Keratinocyte (primary cell): ENCODE measurements around the gene ARMC8. TPM values are rescaled to one million over a fixed set of nuclear protein-coding genes. Genes with fewer than 3 reads are reported as not detected.

Source experiments
- DNase-seq: peaks from one replicate; pipeline ENCODE4 v3.0.0-alpha.2; 2011; ENCODE audit warnings: low read depth, missing footprints, low spot score
- FAIRE-seq: peaks from 2 replicates; lab custom pipeline; 2011; peaks lifted over from hg19 to GRCh38; lab: Jason Lieb, UNC
- H2AFZ ChIP-seq: 2 replicates; pipeline ENCODE4 v1.6.0; 2012; ENCODE audit warnings: low read length, control low read depth, inconsistent platforms; ENCODE audit not compliant: control insufficient read depth
- H3K27ac ChIP-seq: 2 replicates; pipeline ENCODE4 v1.5.1; 2011; ENCODE audit warnings: low read length; ENCODE audit not compliant: control insufficient read depth, insufficient read depth
- H3K27me3 ChIP-seq: 3 replicates; pipeline ENCODE4 v1.6.0; 2011; ENCODE audit warnings: low read length; ENCODE audit not compliant: control insufficient read depth, insufficient read depth; ENCODE audit errors: extremely low read depth
- H3K36me3 ChIP-seq, 2 experiments: 2 replicates in 1 of 2; 3 replicates in 1 of 2; pipeline ENCODE4 v1.5.1; 2011; ENCODE audit warnings: low read length in 2 of 2, mild to moderate bottlenecking in 1 of 2; ENCODE audit not compliant: control insufficient read depth in 2 of 2, insufficient read depth in 2 of 2; ENCODE audit errors: extremely low read depth in 1 of 2
- H3K4me1 ChIP-seq: 3 replicates; pipeline ENCODE4 v1.5.1; 2011; ENCODE audit warnings: low read length; ENCODE audit not compliant: control insufficient read depth, insufficient read depth; ENCODE audit errors: extremely low read depth
- H3K4me2 ChIP-seq: 3 replicates; pipeline ENCODE4 v1.6.0; 2011; ENCODE audit warnings: low read depth, low read length; ENCODE audit not compliant: control insufficient read depth, insufficient read depth; ENCODE audit errors: extremely low read depth
- H3K4me3 ChIP-seq, 3 experiments: fragments of 200-600 bp in 1 of 3; sonication (generic) in 1 of 3; 2 replicates in 2 of 3; 3 replicates in 1 of 3; pipeline ENCODE4 v1.5.1; 2011 to 2016; ENCODE audit warnings: low read length in 3 of 3, mild to moderate bottlenecking in 3 of 3, control low read depth in 2 of 3, inconsistent platforms in 1 of 3, low read depth in 1 of 3, mixed read lengths in 1 of 3, mixed run types in 1 of 3, moderate library complexity in 1 of 3; ENCODE audit not compliant: control insufficient read depth in 2 of 3, insufficient read depth in 2 of 3; ENCODE audit errors: extremely low read depth in 1 of 3
- H3K79me2 ChIP-seq: 2 replicates; pipeline ENCODE4 v1.6.0; 2012; ENCODE audit warnings: low read length; ENCODE audit not compliant: control insufficient read depth, insufficient read depth
- H3K9ac ChIP-seq: 3 replicates; pipeline ENCODE4 v1.6.0; 2011; ENCODE audit warnings: low read length; ENCODE audit not compliant: control insufficient read depth, insufficient read depth; ENCODE audit errors: extremely low read depth
- H3K9me1 ChIP-seq: 3 replicates; pipeline ENCODE4 v1.6.0; 2011; ENCODE audit warnings: low read length; ENCODE audit not compliant: control insufficient read depth, insufficient read depth; ENCODE audit errors: extremely low read depth
- H3K9me3 ChIP-seq: 2 replicates; pipeline ENCODE4 v1.5.1; 2012; ENCODE audit warnings: low read depth, low read length; ENCODE audit not compliant: control insufficient read depth
- H4K20me1 ChIP-seq: 3 replicates; pipeline ENCODE4 v1.6.0; 2011; ENCODE audit warnings: low read length; ENCODE audit not compliant: control insufficient read depth, insufficient read depth; ENCODE audit errors: extremely low read depth
- EZH2 ChIP-seq: IDR thresholded peaks from one replicate; pipeline ENCODE4 v1.6.1; 2012; ENCODE audit warnings: inconsistent platforms, mild to moderate bottlenecking, low read length, moderate library complexity
- dilution Hi-C: fragments of 300-500 bp; cut with MboI; formaldehyde crosslinking; loops from one replicate; pipeline ENCODE4 v1.7.0; 2020; ENCODE audit warnings: low sequenced_read_pairs; ENCODE audit not compliant: extremely low pct_ligation_motif_present
- polyA plus RNA-seq, 5 experiments: library from polyadenylated mRNA; depleted of rRNA in 3 of 5; stranded (reverse) in 3 of 5; stranded (forward) in 1 of 5; unstranded in 1 of 5; fragments of >200 nt; gene quantifications; 1 replicate in 1 of 5; 2 replicates in 3 of 5; 3 replicates in 1 of 5; pipeline versions ENCODE4 v1.2.1 to v1.2.3, GENCODE V29; 2011 to 2012; ENCODE audit warnings: missing spikeins in 2 of 5, low read depth in 1 of 5, low replicate concordance in 1 of 5
- TF ChIP-seq, protein P1 (sequence below), 3 experiments: IDR thresholded peaks in 1 of 3; conservative IDR thresholded peaks in 1 of 3; optimal IDR thresholded peaks in 1 of 3; 2 replicates in 2 of 3; 3 replicates in 1 of 3; pipeline versions ENCODE3 to v1.5.1; 2011; ENCODE audit warnings: low read length in 3 of 3, mild to moderate bottlenecking in 3 of 3, moderate library complexity in 2 of 3, control low read depth in 1 of 3, inconsistent platforms in 1 of 3; ENCODE audit not compliant: insufficient read depth in 2 of 3; ENCODE audit errors: extremely low read depth in 1 of 3

ARMC8 gene
- polyA plus RNA-seq, 1 donor (not counting 4 experiments of a cell fraction or from before 2014, with no cell fraction given): 50.8 TPM

DNA sequence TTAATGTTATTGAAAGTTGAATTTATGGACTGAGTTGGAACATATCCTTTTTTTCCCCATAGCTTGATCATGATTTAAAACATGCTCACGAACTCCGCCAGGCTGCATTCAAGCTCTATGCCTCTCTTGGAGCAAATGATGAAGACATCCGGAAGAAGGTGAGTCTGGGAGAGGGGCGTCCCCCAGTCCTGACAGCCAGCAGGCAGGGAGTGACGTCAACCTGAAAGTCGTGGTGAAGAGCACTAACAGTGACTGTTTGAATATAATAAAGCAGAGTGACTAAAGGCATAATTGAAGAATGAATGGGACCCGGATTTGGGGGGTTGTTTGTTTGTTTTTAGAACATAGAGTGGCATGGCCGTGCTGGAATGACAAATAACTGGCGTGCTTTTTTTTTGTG, 57.9 kb downstream of the ARMC8 start:
- Histone ChIP-seq H3K4me2 (no peak overlapping the region), H4K20me1 (no peaks in the 10 kb centered on the region), H2AFZ (no peak overlapping the region), H3K4me3 (no peak overlapping the region), H3K36me3 (peaks cover 11 to 12% of the 10 kb centered on the region in 2 experiments), H3K79me2 (no peaks in the 10 kb centered on the region), H3K9me1 (no peaks in the 10 kb centered on the region), H3K9me3 (no peaks in the 10 kb centered on the region), H3K27me3 (no peaks in the 10 kb centered on the region), H3K9ac (no peak overlapping the region), H3K27ac (no peak overlapping the region), H3K4me1 (no peaks in the 10 kb centered on the region)
- dilution Hi-C loops: no loop called here
- DNase-seq (no peak), FAIRE-seq (no peak)
- TF ChIP-seq, protein P1, sequence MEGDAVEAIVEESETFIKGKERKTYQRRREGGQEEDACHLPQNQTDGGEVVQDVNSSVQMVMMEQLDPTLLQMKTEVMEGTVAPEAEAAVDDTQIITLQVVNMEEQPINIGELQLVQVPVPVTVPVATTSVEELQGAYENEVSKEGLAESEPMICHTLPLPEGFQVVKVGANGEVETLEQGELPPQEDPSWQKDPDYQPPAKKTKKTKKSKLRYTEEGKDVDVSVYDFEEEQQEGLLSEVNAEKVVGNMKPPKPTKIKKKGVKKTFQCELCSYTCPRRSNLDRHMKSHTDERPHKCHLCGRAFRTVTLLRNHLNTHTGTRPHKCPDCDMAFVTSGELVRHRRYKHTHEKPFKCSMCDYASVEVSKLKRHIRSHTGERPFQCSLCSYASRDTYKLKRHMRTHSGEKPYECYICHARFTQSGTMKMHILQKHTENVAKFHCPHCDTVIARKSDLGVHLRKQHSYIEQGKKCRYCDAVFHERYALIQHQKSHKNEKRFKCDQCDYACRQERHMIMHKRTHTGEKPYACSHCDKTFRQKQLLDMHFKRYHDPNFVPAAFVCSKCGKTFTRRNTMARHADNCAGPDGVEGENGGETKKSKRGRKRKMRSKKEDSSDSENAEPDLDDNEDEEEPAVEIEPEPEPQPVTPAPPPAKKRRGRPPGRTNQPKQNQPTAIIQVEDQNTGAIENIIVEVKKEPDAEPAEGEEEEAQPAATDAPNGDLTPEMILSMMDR (optimal IDR thresholded peaks at IDR 0.05 in 1 of 3, IDR thresholded peaks at IDR 0.05 in 1 of 3, conservative IDR thresholded peaks at IDR 0.05 in 1 of 3; ENCODE audit: extremely low read depth in 1 of 3, insufficient read depth in 2 of 3, low read length in 3 of 3): no peak

DNA sequence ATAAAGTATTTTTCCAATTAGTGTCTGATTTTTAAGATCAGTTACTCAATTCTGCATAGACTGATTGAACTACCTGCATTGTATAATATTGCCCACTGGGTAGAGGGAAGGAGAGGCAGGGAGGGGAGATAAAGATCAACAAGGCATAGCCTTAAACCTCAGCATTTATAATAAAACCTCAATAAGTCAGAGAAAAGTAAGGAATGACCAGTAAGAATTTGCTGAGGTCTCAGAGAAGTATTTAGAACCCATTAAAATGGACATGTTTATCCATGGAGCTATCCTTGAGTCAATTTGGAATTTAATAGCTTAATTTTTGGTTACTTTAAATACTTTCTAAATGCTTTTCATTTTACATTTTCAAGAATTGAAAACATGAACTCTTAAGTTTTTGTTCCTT, 62.5 kb downstream of the ARMC8 start:
- Histone ChIP-seq H2AFZ (no peak overlapping the region), H3K4me3 (no peak overlapping the region), H3K27ac (no peak overlapping the region), H4K20me1 (no peaks in the 10 kb centered on the region), H3K9me3 (no peaks in the 10 kb centered on the region), H3K27me3 (no peaks in the 10 kb centered on the region), H3K9ac (no peak overlapping the region), H3K9me1 (no peaks in the 10 kb centered on the region), H3K4me1 (peaks cover 18% of the 10 kb centered on the region), H3K36me3 (peaks cover 8% of the 10 kb centered on the region in 2 experiments), H3K79me2 (no peaks in the 10 kb centered on the region), H3K4me2 (no peak overlapping the region)
- dilution Hi-C loops: no loop called here
- FAIRE-seq (no peak), DNase-seq (no peak)
- TF ChIP-seq, protein P1 (optimal IDR thresholded peaks at IDR 0.05 in 1 of 3, IDR thresholded peaks at IDR 0.05 in 1 of 3, conservative IDR thresholded peaks at IDR 0.05 in 1 of 3; ENCODE audit: extremely low read depth in 1 of 3, insufficient read depth in 2 of 3, low read length in 3 of 3): no peak
- TF ChIP-seq EZH2: no peak
